Activated CD4-positive, alpha-beta T cell treated with anti-CD3 and anti-CD28 coated beads for 24 hours (primary cell): Measurements from ENCODE around the gene APPL2.
"Not testable (repeated sequence)": the region's sequence is repeated elsewhere in the genome, so short reads cannot be mapped to it uniquely, and the experiment has no call there.

Experiments
- DNase-seq, 2 donors: peaks; one replicate each; pipeline ENCODE4 v3.0.0-alpha.2; 2020; ENCODE audit warnings: low read depth in 2 of 2

Gene APPL2

GRCh38 chr12:105192624-105193225, 43.2 kb downstream of the APPL2 start:
- DNase-seq = no peak

- DNase-seq = no peak
Observed at GRCh38 chr12:105190530-105190929, 45.4 kb downstream of the APPL2 start.

- DNase-seq = no peak
Observed at GRCh38 chr12:105189293-105189692, 46.7 kb downstream of the APPL2 start.

GRCh38 chr12:105183976-105184375, 52.0 kb downstream of the APPL2 start:
- not testable (repeated sequence) for DNase-seq

- not testable (repeated sequence) for DNase-seq
Observed at GRCh38 chr12:105183406-105183805, 52.6 kb downstream of the APPL2 start.

- DNase-seq = not testable (repeated sequence)
Observed at GRCh38 chr12:105179114-105179513, 56.9 kb downstream of the APPL2 start.

- no peak for DNase-seq
Observed at GRCh38 chr12:105177208-105177607, 58.8 kb downstream of the APPL2 start.

GRCh38 chr12:105175397-105175990, 60.5 kb downstream of the APPL2 start:
- DNase-seq = no peak

- DNase-seq = no peak
Observed at GRCh38 chr12:105171691-105172436, 64.1 kb downstream of the APPL2 start.

GRCh38 chr12:105170139-105170538, 65.8 kb downstream of the APPL2 start:
- DNase-seq = no peak

GRCh38 chr12:105168006-105168405, 68.0 kb downstream of the APPL2 start:
- no peak for DNase-seq

- no peak for DNase-seq
Observed at GRCh38 chr12:105167346-105167745, 68.6 kb downstream of the APPL2 start.

- no peak for DNase-seq
Observed at GRCh38 chr12:105166736-105167135, 69.2 kb downstream of the APPL2 start.

- no peak for DNase-seq
Observed at GRCh38 chr12:105164068-105164467, 71.9 kb downstream of the APPL2 start.

GRCh38 chr12:105162174-105162573, 73.8 kb downstream of the APPL2 start:
- DNase-seq = no peak

- DNase-seq = no peak
Observed at GRCh38 chr12:105158876-105159275, 77.1 kb downstream of the APPL2 start.

GRCh38 chr12:105157606-105158005, 78.4 kb downstream of the APPL2 start:
- DNase-seq = no peak

GRCh38 chr12:105156260-105156659, 79.7 kb downstream of the APPL2 start:
- no peak for DNase-seq

GRCh38 chr12:105142259-105142658, 93.7 kb downstream of the APPL2 start:
- no peak for DNase-seq

GRCh38 chr12:105141320-105141922, 94.6 kb downstream of the APPL2 start:
- DNase-seq = no peak

- DNase-seq = no peak
Observed at GRCh38 chr12:105138248-105138647, 97.7 kb downstream of the APPL2 start.
